Jurkat, Clone E6-1 (cell line): ENCODE data around the gene ZNF618.
A peak's percentile ranks its signal among the peaks of the same experiment; 100 is the strongest.
"Not testable (repeated sequence)": the region's sequence is repeated elsewhere in the genome, so short reads cannot be mapped to it uniquely, and the experiment has no call there.

Source experiments
- DNase-seq: peaks from one replicate; pipeline ENCODE4 v3.0.0-alpha.2; 2011; ENCODE audit warnings: low read depth, low spot score
- H3K4me3 ChIP-seq: 2 replicates; pipeline ENCODE4 v1.5.1; 2011; ENCODE audit warnings: mild to moderate bottlenecking, low read length, control low read depth, moderate library complexity

Gene ZNF618

GRCh38 chr9:114038724-114039313 is 162.7 kb downstream of the ZNF618 start:
- H3K4me3 ChIP-seq = no peak overlapping the region

GRCh38 chr9:114039484-114039883 is 163.4 kb downstream of the ZNF618 start:
- H3K4me3 ChIP-seq = no peak overlapping the region
- DNase-seq = no peak

More at GRCh38 chr9:114038724-114039313, 162.7 kb downstream of the ZNF618 start:
- no peak for DNase-seq

DNA sequence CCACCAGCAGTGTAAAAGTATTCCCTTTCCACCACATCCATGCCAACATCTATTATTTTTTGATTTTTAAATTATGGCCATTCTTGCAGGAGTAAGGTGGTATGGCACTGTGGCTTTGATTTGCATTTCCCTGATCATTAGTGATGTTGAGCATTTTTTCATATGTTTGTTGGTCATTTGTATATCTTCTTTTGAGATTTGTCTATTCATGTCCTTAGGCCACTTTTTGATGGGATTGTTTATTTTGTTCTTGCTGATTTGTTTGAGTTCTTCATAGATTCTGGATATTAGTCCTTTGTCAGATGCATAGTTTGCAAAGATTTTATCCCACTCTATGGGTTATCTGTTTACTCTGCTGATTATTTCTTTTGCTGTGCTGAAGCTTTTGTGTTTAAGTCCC is 167.6 kb downstream of the ZNF618 start:
- not testable (repeated sequence) for DNase-seq, H3K4me3 ChIP-seq

DNA sequence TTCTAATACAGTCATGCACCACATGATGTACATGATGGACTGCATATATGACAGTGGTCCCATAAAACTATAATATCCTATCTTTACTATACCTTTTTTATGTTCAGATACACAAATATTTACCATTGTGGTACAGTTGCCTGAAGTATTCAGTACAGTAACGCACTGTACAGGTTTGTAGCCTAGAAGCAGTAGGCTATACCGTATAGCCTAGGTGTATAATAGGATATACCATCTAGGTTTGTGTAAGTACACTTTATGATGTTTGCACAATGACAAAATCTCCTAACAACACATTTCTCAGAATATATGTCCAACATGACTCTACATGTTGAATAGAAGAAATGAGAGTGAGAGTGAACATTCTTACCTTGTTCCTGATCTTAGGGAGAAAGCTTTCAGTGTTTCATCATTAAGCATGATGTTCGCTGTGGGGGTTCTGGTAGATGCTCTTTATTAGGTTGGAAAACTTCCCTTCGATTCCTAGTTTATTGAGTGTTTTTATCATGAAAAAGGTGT is 170.2 kb downstream of the ZNF618 start:
- DNase-seq = no peak
- H3K4me3 ChIP-seq = no peak overlapping the region

DNA sequence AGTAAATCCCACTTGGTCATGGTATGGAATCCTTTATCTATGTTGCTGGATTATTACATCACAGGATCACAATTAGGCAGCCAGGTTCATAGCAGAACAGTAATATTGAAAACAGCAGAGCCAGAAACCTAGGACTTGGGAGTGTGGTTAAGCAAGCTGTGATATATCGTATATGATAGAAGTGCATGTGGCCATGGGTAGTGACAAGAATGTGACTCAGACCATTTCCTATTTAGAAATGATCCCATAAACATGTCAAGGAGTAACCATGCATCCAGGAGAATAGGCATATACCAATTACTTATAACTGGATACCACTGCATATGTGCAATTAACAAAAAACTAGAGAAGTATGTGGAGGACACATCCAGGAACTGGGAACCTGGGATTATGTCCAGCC is 170.8 kb downstream of the ZNF618 start:
- no peak for DNase-seq
- H3K4me3 ChIP-seq = no peak overlapping the region

DNA sequence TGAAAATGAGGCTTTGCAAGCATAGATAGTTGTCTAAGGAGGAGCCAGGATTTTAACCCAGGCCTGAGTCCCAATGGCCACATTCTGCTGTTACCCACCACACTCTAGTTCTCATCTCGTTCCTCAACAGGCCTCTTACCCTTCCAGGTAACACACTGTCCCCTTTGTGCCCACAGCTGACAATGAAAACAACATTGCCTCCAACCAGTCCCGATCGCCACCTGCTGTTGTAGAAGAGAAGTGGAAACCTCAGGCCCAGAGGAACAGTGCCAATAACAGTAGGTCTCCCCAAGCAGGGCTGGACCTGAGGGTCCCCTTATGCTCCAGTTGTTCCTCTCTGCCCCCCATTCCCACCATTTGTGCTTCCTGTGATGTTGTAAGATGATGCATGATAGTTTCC is 171.6 kb downstream of the ZNF618 start:
- peak; percentile 12 for DNase-seq
- H3K4me3 ChIP-seq = no peak overlapping the region

DNA sequence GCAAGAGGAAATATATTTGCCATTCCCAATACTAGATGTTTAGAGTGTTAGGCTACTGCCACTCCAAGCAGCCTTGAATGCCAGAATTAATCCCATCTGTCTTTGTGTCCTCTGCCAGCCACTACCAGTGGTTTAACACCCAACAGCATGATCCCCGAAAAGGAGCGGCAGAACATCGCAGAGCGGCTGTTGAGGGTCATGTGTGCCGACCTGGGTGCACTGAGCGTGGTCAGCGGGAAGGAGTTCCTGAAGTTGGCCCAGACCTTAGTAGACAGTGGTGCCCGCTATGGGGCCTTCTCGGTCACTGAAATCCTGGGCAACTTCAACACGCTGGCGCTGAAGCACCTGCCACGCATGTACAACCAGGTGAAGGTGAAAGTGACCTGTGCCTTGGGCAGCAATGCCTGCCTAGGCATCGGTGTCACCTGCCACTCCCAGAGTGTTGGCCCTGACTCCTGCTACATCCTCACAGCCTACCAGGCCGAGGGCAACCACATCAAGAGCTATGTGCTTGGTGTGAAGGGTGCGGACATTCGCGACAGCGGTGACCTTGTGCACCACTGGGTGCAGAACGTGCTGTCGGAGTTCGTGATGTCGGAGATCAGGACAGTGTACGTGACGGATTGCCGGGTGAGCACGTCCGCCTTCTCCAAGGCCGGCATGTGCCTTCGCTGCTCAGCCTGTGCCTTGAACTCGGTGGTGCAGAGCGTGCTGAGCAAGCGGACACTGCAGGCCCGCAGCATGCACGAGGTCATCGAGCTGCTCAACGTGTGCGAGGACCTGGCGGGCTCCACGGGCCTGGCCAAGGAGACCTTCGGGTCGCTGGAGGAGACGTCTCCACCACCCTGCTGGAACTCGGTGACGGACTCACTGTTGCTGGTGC is 172.7 kb downstream of the ZNF618 start:
- H3K4me3 ChIP-seq = no peak overlapping the region
- DNase-seq = no peak

- no peak for DNase-seq
- no peak overlapping the region for H3K4me3 ChIP-seq
These were observed 173.5 kb downstream of the ZNF618 start for GRCh38 chr9:114049441-114050225.

GRCh38 chr9:114050226-114050568 is 174.1 kb downstream of the ZNF618 start:
- no peak for DNase-seq
- H3K4me3 ChIP-seq = no peak overlapping the region

- H3K4me3 ChIP-seq = no peak overlapping the region
- no peak for DNase-seq
These were observed 174.5 kb downstream of the ZNF618 start for GRCh38 chr9:114050646-114051045.

DNA sequence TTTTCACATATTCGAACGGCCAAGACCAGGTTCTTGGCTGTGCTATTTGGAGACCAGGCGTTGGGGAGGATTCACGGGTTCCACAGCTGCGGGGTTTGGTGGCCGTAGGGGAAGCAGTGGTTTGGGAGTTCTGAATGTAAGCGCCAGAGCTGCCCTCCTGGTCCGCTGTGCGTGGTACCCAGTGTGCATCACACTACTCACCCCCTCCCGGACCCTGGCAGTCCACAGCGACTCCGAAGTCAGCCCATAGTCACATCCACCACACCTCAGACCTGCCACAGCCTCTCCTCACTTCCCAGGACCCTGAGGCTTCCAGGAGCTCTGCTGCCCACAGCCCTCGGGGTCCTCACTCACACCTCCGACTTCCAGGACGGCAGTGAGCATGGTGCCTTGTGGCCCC is 175.2 kb downstream of the ZNF618 start:
- no peak overlapping the region for H3K4me3 ChIP-seq
- DNase-seq = no peak

DNA sequence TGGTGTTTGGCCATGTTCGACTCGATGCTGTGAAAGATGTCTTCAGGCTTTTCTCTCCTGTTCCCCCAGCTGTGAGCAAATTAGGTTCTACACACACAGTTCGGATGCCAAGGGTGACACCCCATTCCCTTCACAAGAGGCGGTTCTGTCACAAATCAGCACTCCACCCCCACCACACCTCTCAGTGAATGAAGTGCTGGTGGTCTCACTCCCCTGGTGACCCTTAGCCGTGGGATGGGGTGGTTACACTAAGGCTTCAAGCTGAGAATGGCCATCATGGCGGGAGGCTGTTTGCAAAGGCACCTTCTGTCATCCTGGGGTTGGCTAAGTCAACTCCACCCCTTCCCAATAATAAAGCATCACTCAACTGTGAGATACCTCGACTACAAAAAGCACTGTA is 175.6 kb downstream of the ZNF618 start:
- H3K4me3 ChIP-seq = no peak overlapping the region
- DNase-seq = no peak

DNA sequence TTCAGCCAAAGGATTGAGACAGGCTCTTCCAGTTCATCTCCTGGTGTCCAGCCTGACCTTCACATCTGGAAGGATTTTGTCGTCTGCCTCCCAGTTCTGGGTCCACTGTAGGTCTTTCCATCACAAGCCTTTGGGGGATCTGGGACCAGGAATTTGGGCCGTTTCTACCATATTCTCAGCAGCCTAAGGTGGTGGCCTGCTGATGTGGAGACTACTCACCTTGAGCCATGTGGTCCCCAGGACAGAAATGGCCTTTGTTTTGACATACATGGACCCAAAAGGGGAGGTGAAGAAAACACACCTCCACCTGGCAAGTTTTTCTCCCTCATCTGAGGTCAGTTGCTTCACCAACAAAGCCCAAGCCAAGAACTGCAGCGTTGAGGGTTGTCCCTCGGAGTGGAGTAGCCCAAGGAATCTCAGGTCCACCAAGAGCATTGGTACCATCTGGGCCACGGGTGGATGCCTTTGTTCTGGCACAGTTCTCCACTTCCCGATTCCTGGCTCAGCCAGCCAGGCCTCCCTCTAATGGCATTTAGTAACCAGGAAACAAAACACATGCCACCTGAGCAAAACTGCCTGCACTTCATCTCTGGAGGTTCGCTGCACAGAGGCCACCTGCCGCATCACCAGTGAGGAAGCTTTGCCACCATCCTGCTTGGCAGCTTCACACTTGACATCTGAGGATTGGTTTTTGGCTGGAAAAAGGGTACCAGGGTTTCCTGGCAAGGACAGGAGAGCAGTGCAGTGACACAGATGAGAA is 177.3 kb downstream of the ZNF618 start:
- no peak for DNase-seq
- no peak overlapping the region for H3K4me3 ChIP-seq

GRCh38 chr9:114054191-114054690 is 178.1 kb downstream of the ZNF618 start:
- H3K4me3 ChIP-seq = no peak overlapping the region
- DNase-seq = no peak

GRCh38 chr9:114055061-114055460 is 179.0 kb downstream of the ZNF618 start:
- no peak overlapping the region for H3K4me3 ChIP-seq
- no peak for DNase-seq

DNA sequence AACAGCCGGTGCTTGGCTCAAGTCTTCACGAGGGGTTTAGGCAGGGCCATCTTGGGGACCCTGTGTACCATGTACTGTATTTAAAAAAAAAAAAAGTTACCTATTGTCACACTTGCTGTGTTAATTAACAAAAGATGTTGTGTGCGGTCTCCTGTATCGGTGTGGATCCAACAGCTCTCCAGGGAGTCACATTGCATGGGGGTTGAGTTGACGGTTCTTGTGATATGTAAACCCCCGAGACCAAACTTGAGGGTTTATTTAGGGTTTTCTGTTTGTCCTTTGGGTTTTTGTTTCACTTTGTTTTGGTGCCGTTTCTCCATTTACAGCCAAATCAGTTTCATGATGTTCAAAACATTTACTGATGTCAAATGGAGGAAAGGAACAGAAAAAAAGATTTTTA is 179.8 kb downstream of the ZNF618 start:
- DNase-seq = no peak

DNA sequence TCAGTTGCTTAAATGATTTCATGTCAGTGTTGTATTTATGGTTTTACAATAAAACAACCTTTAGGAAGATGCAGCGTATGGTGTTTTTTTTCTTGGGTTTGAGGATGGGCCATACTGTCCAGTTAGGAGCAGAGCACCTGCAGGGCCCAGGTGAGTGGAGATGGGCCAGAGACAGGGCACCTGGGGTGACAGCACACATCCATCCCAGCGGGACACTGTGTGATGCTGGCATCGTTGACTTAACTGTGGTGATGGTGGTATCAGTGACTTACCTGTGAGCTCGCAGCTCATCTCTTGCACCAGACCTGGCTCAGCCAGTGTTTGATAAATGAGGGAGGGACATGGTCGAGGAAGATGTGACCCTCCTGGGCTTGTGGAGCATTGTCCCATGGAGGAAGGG is 180.4 kb downstream of the ZNF618 start:
- DNase-seq = no peak
- H3K4me3 ChIP-seq = no peak overlapping the region

More for the DNA sequence above, 179.8 kb downstream of the ZNF618 start:
- H3K4me3 ChIP-seq = no peak overlapping the region

DNA sequence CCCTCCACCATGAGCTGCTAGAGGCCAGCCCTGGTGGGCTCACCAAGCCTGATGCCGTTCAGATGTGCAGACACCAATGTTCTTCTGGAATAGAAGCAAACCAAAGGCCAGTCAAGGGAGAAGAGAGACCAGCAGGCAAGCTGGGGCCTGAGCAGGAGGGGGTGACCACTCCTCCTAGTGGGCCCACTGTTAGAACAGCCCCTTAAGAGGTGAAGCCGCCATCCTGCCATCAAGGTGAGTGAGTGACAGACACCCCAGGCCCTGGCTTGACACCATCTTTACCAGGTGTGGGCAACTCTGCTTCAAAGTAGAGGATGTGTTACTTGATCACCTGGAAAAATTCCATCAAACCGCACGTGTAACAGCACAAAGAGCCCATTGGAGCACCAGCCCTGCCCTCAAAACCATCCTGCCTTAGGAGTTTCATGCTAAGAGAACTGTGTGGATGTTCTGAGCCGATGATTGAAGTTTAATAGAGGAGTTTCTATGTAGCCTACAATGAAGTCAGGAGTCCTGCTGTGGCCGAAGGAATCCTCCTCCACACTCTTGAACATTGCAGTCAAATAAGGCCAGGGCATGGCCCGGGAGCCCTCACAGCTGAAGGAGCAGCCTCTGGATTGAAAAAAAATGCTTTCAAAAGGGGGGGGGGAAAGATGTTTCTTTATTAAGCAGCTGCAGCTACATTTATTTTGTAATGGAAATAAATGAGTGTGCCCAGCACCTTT is 181.2 kb downstream of the ZNF618 start:
- H3K4me3 ChIP-seq = no peak overlapping the region
- no peak for DNase-seq
